Daoy (cell line): ENCODE measurements around the gene RNF111. TPM values are rescaled to one million over a fixed set of nuclear protein-coding genes. Genes with fewer than 3 reads are reported as not detected.
"Not testable (repeated sequence)": the region's sequence is repeated elsewhere in the genome, so short reads cannot be mapped to it uniquely, and the experiment has no call there.

Experiments used
- DNase-seq: peaks from one replicate; pipeline ENCODE4 v3.0.0-alpha.2; 2015; ENCODE audit warnings: low read depth
- total RNA-seq: library from RNA; depleted of rRNA; stranded (reverse); fragments of >200 nt; shearing (Covaris generic); gene quantifications from 2 replicates; pipeline ENCODE4 v1.2.3, GENCODE V29; 2014

RNF111 gene
- total RNA-seq, 1 experiment from 2014 or later = 7.5 TPM

- no peak for DNase-seq
Observed at GRCh38 chr15:59059076-59059597, 71.7 kb downstream of the RNF111 start.

- DNase-seq = no peak
Observed at GRCh38 chr15:59060348-59060747, 72.9 kb downstream of the RNF111 start.

GRCh38 chr15:59063042-59063441, 75.6 kb downstream of the RNF111 start:
- no peak for DNase-seq

GRCh38 chr15:59069430-59069829, 82.0 kb downstream of the RNF111 start:
- DNase-seq = no peak

- no peak for DNase-seq
Observed at GRCh38 chr15:59074607-59075006, 87.1 kb downstream of the RNF111 start.

GRCh38 chr15:59087731-59088130, 100.3 kb downstream of the RNF111 start:
- DNase-seq = no peak

GRCh38 chr15:59094077-59094476, 106.6 kb downstream of the RNF111 start:
- DNase-seq = no peak

- DNase-seq = no peak
Observed at GRCh38 chr15:59096429-59096828, 109.0 kb downstream of the RNF111 start.

- no peak for DNase-seq
Observed at GRCh38 chr15:59099162-59099685, 111.8 kb downstream of the RNF111 start.

- no peak for DNase-seq
Observed at GRCh38 chr15:59104602-59104911, 117.1 kb downstream of the RNF111 start.

- DNase-seq = peak; percentile 95
Observed at GRCh38 chr15:59104912-59105732, 117.7 kb downstream of the RNF111 start, which contains the start of gene CCNB2. CCNB2 (plus strand) TSS chr15:59105146; CDS start chr15:59105269, 123 bp downstream.

- no peak for DNase-seq
Observed at GRCh38 chr15:59105854-59106253, 118.4 kb downstream of the RNF111 start.

GRCh38 chr15:59111251-59111650, 123.8 kb downstream of the RNF111 start:
- no peak for DNase-seq

GRCh38 chr15:59115047-59115446, 127.6 kb downstream of the RNF111 start:
- DNase-seq = no peak

GRCh38 chr15:59116141-59116540, 128.7 kb downstream of the RNF111 start:
- no peak for DNase-seq

- no peak for DNase-seq
Observed at GRCh38 chr15:59116771-59117170, 129.3 kb downstream of the RNF111 start.

- no peak for DNase-seq
Observed at GRCh38 chr15:59119625-59120024, 132.2 kb downstream of the RNF111 start.

- no peak for DNase-seq
Observed at GRCh38 chr15:59120937-59121336, 133.5 kb downstream of the RNF111 start.

- no peak for DNase-seq
Observed at GRCh38 chr15:59124261-59124660, 136.8 kb downstream of the RNF111 start.

- DNase-seq = not testable (repeated sequence)
Observed at GRCh38 chr15:59125683-59126082, 138.2 kb downstream of the RNF111 start.

GRCh38 chr15:59127255-59127654, 139.8 kb downstream of the RNF111 start:
- not testable (repeated sequence) for DNase-seq

- DNase-seq = no peak
Observed at GRCh38 chr15:59131456-59131855, 144.0 kb downstream of the RNF111 start.

- DNase-seq = no peak
Observed at GRCh38 chr15:59131969-59132562, 144.6 kb downstream of the RNF111 start.
